Activated CD8-positive, alpha-beta memory T cell treated with anti-CD3 and anti-CD28 coated beads for 48 hours (primary cell): ENCODE results near the gene FAM131A.

Source experiments
- DNase-seq, 3 experiments: peaks; one replicate each; pipeline ENCODE4 v3.0.0-alpha.2; 2020; ENCODE audit warnings: low read depth in 2 of 3, low spot score in 2 of 3

FAM131A gene

GRCh38 chr3:184315871-184316661 is 21.3 kb upstream of the FAM131A start:
- no peak for DNase-seq

- DNase-seq = no peak
Measured at GRCh38 chr3:184316792-184317191, 20.6 kb upstream of the FAM131A start.

- DNase-seq = no peak
Measured at GRCh38 chr3:184317201-184317600, 20.2 kb upstream of the FAM131A start.

GRCh38 chr3:184320104-184320445 is 17.3 kb upstream of the FAM131A start:
- no peak for DNase-seq

- no peak for DNase-seq
Measured at GRCh38 chr3:184321666-184322065, 15.7 kb upstream of the FAM131A start.

GRCh38 chr3:184322731-184323487 is 14.5 kb upstream of the FAM131A start:
- no peak for DNase-seq

GRCh38 chr3:184323696-184324095 is 13.7 kb upstream of the FAM131A start:
- no peak for DNase-seq

GRCh38 chr3:184325269-184325668 is 12.1 kb upstream of the FAM131A start:
- no peak for DNase-seq

- DNase-seq = no peak
Measured at GRCh38 chr3:184325715-184326369, 11.6 kb upstream of the FAM131A start.

- DNase-seq = no peak
Measured at GRCh38 chr3:184327171-184327570, 10.2 kb upstream of the FAM131A start.

- DNase-seq = no peak
Measured at GRCh38 chr3:184328516-184328915, 8.9 kb upstream of the FAM131A start.

GRCh38 chr3:184332370-184333090 is 4.9 kb upstream of the FAM131A start:
- DNase-seq = no peak

GRCh38 chr3:184333190-184333589 is 4.2 kb upstream of the FAM131A start:
- DNase-seq = no peak

- no peak for DNase-seq
Measured at GRCh38 chr3:184333700-184334099, 3.7 kb upstream of the FAM131A start.

- DNase-seq = no peak
Measured at GRCh38 chr3:184334470-184335158, 2.8 kb upstream of the FAM131A start.

- DNase-seq = no peak
Measured at GRCh38 chr3:184335291-184335660, 2.1 kb upstream of the FAM131A start.

- DNase-seq = peak; percentile 75 to 91 (median 87)
Measured at GRCh38 chr3:184335661-184336546, 1.5 kb upstream of the FAM131A start.

GRCh38 chr3:184336547-184337398 is 627 bp upstream of the FAM131A start:
- no peak for DNase-seq

GRCh38 chr3:184337981-184338380 is 581 bp downstream of the FAM131A start:
- DNase-seq = no peak
